Upper lobe of left lung (tissue), 6 donors: ENCODE measurements around the gene HAPLN2. TPM values are rescaled to one million over a fixed set of nuclear protein-coding genes. Genes with fewer than 3 reads are reported as not detected.

Experiments used
- ATAC-seq, 2 donors: fragments of 200-7000 bp; cut with Tn5 transposase; one replicate each; pipeline ENCODE4 v1.9.1; 2022; ENCODE audit warnings: mild to moderate bottlenecking in 2 of 2, moderate library complexity in 2 of 2; ENCODE audit not compliant: low FRiP score in 2 of 2
- DNase-seq, 2 donors: peaks; one replicate each; pipeline ENCODE4 v3.0.0-alpha.2; 2019 to 2020
- H3K27ac ChIP-seq, 4 donors: fragments of 200-600 bp; sonication (generic); one replicate each; pipeline ENCODE4 v1.5.1; 2016 to 2019
- H3K27me3 ChIP-seq, 4 donors: fragments of 200-600 bp; sonication (generic); one replicate each; pipeline ENCODE4 v1.5.1; 2017 to 2019
- H3K36me3 ChIP-seq, 4 donors: fragments of 200-600 bp; sonication (generic); one replicate each; pipeline ENCODE4 v1.5.1; 2016 to 2019
- H3K4me1 ChIP-seq, 4 donors: fragments of 200-600 bp; sonication (generic); one replicate each; pipeline ENCODE4 v1.5.1; 2018 to 2019
- H3K4me3 ChIP-seq, 4 donors: fragments of 200-600 bp; sonication (generic); one replicate each; pipeline ENCODE4 v1.5.1; 2017 to 2019; ENCODE audit warnings: mild to moderate bottlenecking in 2 of 4, moderate library complexity in 1 of 4
- H3K9me3 ChIP-seq, 4 donors: fragments of 200-600 bp; sonication (generic); one replicate each; pipeline ENCODE4 v1.5.1; 2018 to 2019
- CTCF ChIP-seq, 6 experiments: fragments of 450-650 bp in 4 of 6; fragments of 200-600 bp in 2 of 6; sonication (generic) in 2 of 6; IDR thresholded peaks; one replicate each; pipeline ENCODE4 v1.5.1; 2016 to 2019; ENCODE audit warnings: antibody characterized with exemption in 6 of 6
- EP300 ChIP-seq, 4 donors: sonication (generic); formaldehyde crosslinking; IDR thresholded peaks; one replicate each; pipeline ENCODE4 v1.5.1; 2017; ENCODE audit warnings: antibody characterized with exemption in 4 of 4, control low read depth in 2 of 4
- POLR2A ChIP-seq, 4 donors: fragments of 450-650 bp; IDR thresholded peaks; one replicate each; pipeline ENCODE4 v1.5.1; 2016 to 2017; ENCODE audit warnings: antibody characterized with exemption in 4 of 4, mild to moderate bottlenecking in 2 of 4
- POLR2AphosphoS5 ChIP-seq, 2 donors: sonication (generic); formaldehyde crosslinking; IDR thresholded peaks; one replicate each; pipeline ENCODE4 v1.5.1; 2017; ENCODE audit warnings: antibody characterized with exemption in 2 of 2
- WGBS, 2 donors: methylation state at CpG; one replicate each; pipeline ENCODE4 v1.1.5; 2017 to 2018; 5-methylcytosine and 5-hydroxymethylcytosine counted together
- total RNA-seq, 6 donors: library from RNA; depleted of rRNA in 4 of 6; stranded (reverse); fragments of >200 nt in 4 of 6; gene quantifications; one replicate each; pipeline versions ENCODE4 v1.1.0 to v1.2.1, GENCODE V29; 2016 to 2021
- donor health status: DM: no; HTN: no; CAD: no; lungs with moderate emphysema.
- donor health status: DM: no; HTN: yes; CAD: no; lungs with severe emphysema.

HAPLN2 gene
- total RNA-seq, result 1 to 10 TPM in 1 of 6 donors, under 1 TPM in 2, not detected in 3; 0.14 to 5.0 (median 0.37) TPM

- H3K36me3 ChIP-seq, result no peaks in the 10 kb centered on the region
- TF ChIP-seq POLR2A (IDR thresholded peaks at IDR 0.05) (no peak), POLR2AphosphoS5 (IDR thresholded peaks at IDR 0.05) (no peak), EP300 (IDR thresholded peaks at IDR 0.05) (no peak), CTCF (IDR thresholded peaks at IDR 0.05) (peak in 1 of 6 experiments; percentile 11)
- WGBS, 2 donors, result 10 to 18% methylated on average over 7 of the region's 7 CpGs
- H3K4me1 ChIP-seq, result peaks cover 9 to 17% (median 13%) of the 10 kb centered on the region in 4 donors
- no peaks in the 10 kb centered on the region for H3K9me3 ChIP-seq
- ATAC-seq (no peak), DNase-seq (no peak)
- H3K27ac ChIP-seq, result no peak within 1 kb of the TSS
- H3K27me3 ChIP-seq, result peaks cover 0 to 9% (median 6%) of the 10 kb centered on the region in 4 donors
- no peak within 1 kb of the TSS for H3K4me3 ChIP-seq
Measured at GRCh38 chr1:156618853-156619581, at the start of gene HAPLN2. Gene HAPLN2, plus strand, starts transcription at chr1:156619415. Its CDS starts 4,076 bp downstream, at chr1:156623491.

- Histone ChIP-seq H3K4me1 (peaks cover 5 to 14% (median 11%) of the 10 kb centered on the region in 4 donors), H3K9me3 (no peaks in the 10 kb centered on the region), H3K36me3 (no peaks in the 10 kb centered on the region), H3K27me3 (no peaks in the 10 kb centered on the region), H3K4me3 (peak overlapping the region in 2 of 4 donors; percentile 33 to 53), H3K27ac (no peak overlapping the region)
- 5 to 11% methylated on average over 4 of the region's 4 CpGs for WGBS, 2 donors
- DNase-seq (no peak), ATAC-seq (peak; percentile 36 to 37)
- TF ChIP-seq EP300 (IDR thresholded peaks at IDR 0.05) (no peak), POLR2AphosphoS5 (IDR thresholded peaks at IDR 0.05) (no peak), POLR2A (IDR thresholded peaks at IDR 0.05) (no peak), CTCF (IDR thresholded peaks at IDR 0.05) (no peak)
Measured at GRCh38 chr1:156571261-156571852, 47.9 kb upstream of the HAPLN2 start.

- WGBS, 2 donors, result 1% methylated on average over 24 to 37 of the region's 38 CpGs
Measured at GRCh38 chr1:156571919-156572662, 47.1 kb upstream of the HAPLN2 start, which contains the start of gene IQGAP3. Gene IQGAP3, minus strand, starts transcription at chr1:156572565. Its CDS starts 36 bp downstream, at chr1:156572529.

GRCh38 chr1:156572663-156573018 lies 46.6 kb upstream of the HAPLN2 start:
- no peak for DNase-seq
- peaks cover 5 to 14% (median 11%) of the 10 kb centered on the region in 4 donors for H3K4me1 ChIP-seq
- no peak overlapping the region for H3K27ac ChIP-seq
- 33 to 41% methylated on average over 10 of the region's 10 CpGs for WGBS, 2 donors
- no peaks in the 10 kb centered on the region for H3K36me3 ChIP-seq
- H3K27me3 ChIP-seq, result no peaks in the 10 kb centered on the region
- H3K4me3 ChIP-seq, result peak overlapping the region in 3 of 4 donors; percentile 33 to 53 (median 42)
- ATAC-seq, result no peak
- peak in 1 of 6 experiments; percentile 24 for TF ChIP-seq CTCF (IDR thresholded peaks at IDR 0.05)
- no peak for TF ChIP-seq EP300 (IDR thresholded peaks at IDR 0.05)
- H3K9me3 ChIP-seq, result no peaks in the 10 kb centered on the region

More at GRCh38 chr1:156571919-156572662, 47.1 kb upstream of the HAPLN2 start, which contains the start of gene IQGAP3:
- DNase-seq, result peak; percentile 87 to 93
- Histone ChIP-seq H3K4me1 (peaks cover 5 to 14% (median 11%) of the 10 kb centered on the region in 4 donors), H3K27me3 (no peaks in the 10 kb centered on the region), H3K9me3 (no peaks in the 10 kb centered on the region), H3K36me3 (no peaks in the 10 kb centered on the region), H3K27ac (no peak within 1 kb of the TSS), H3K4me3 (peak within 1 kb of the TSS in 3 of 4 donors; percentile 33 to 53 (median 42))
- TF ChIP-seq EP300 (IDR thresholded peaks at IDR 0.05) (no peak), POLR2AphosphoS5 (IDR thresholded peaks at IDR 0.05) (peak; percentile 23 to 81), CTCF (IDR thresholded peaks at IDR 0.05) (peak in 1 of 6 experiments; percentile 21), POLR2A (IDR thresholded peaks at IDR 0.05) (no peak)
- peak; percentile 92 to 96 for ATAC-seq
